Stimulated activated CD8-positive, alpha-beta memory T cell treated with anti-CD3 and anti-CD28 coated beads, Interleukin-4, amount 100 ng/mL, for 48 hours (primary cell): Measurements from ENCODE around the gene IFNA1.

Experiments used
- DNase-seq: peaks from one replicate; pipeline ENCODE4 v3.0.0-alpha.2; 2020

IFNA1 gene

GRCh38 chr9:21450733-21451394 is 10.6 kb downstream of the IFNA1 start:
- no peak for DNase-seq

- no peak for DNase-seq
Observed at GRCh38 chr9:21452681-21453080, 12.4 kb downstream of the IFNA1 start.

GRCh38 chr9:21454149-21454548 is 13.9 kb downstream of the IFNA1 start:
- no peak for DNase-seq

GRCh38 chr9:21455320-21455719 is 15.1 kb downstream of the IFNA1 start:
- no peak for DNase-seq

- no peak for DNase-seq
Observed at GRCh38 chr9:21461377-21461776, 21.1 kb downstream of the IFNA1 start.

GRCh38 chr9:21465138-21465537 is 24.9 kb downstream of the IFNA1 start:
- DNase-seq, result no peak

- no peak for DNase-seq
Observed at GRCh38 chr9:21465859-21466518, 25.8 kb downstream of the IFNA1 start.

- DNase-seq, result no peak
Observed at GRCh38 chr9:21470126-21470525, 29.9 kb downstream of the IFNA1 start.

- DNase-seq, result no peak
Observed at GRCh38 chr9:21473236-21473635, 33.0 kb downstream of the IFNA1 start.

- DNase-seq, result no peak
Observed at GRCh38 chr9:21477466-21477865, 37.2 kb downstream of the IFNA1 start.

- no peak for DNase-seq
Observed at GRCh38 chr9:21479152-21479702, 39.0 kb downstream of the IFNA1 start.

- DNase-seq, result no peak
Observed at GRCh38 chr9:21481470-21482056, 41.3 kb downstream of the IFNA1 start.

GRCh38 chr9:21482213-21482612 is 42.0 kb downstream of the IFNA1 start, which contains the start of gene IFNE:
Gene IFNE, minus strand, starts transcription at chr9:21482313. Its CDS starts 619 bp downstream, at chr9:21481694.
- no peak for DNase-seq
